HG02798 (cell line): ENCODE results near the gene BAIAP2L1.
"Not testable (repeated sequence)": the region's sequence is repeated elsewhere in the genome, so short reads cannot be mapped to it uniquely, and the experiment has no call there.

Experiments
- ATAC-seq: cut with Tn5 transposase; IDR thresholded peaks from one replicate; pipeline ENCODE4 v1.9.1; 2021; ENCODE audit warnings: mild to moderate bottlenecking; ENCODE audit not compliant: unreplicated experiment, poor library complexity

BAIAP2L1 gene, protein sequence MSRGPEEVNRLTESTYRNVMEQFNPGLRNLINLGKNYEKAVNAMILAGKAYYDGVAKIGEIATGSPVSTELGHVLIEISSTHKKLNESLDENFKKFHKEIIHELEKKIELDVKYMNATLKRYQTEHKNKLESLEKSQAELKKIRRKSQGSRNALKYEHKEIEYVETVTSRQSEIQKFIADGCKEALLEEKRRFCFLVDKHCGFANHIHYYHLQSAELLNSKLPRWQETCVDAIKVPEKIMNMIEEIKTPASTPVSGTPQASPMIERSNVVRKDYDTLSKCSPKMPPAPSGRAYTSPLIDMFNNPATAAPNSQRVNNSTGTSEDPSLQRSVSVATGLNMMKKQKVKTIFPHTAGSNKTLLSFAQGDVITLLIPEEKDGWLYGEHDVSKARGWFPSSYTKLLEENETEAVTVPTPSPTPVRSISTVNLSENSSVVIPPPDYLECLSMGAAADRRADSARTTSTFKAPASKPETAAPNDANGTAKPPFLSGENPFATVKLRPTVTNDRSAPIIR

GRCh38 chr7:98400542-98401340 lies at the start of gene BAIAP2L1:
BAIAP2L1 (minus strand) TSS chr7:98401090; CDS start chr7:98400852, 238 bp downstream.
- peak; percentile 85 for ATAC-seq

- ATAC-seq = no peak
Observed at GRCh38 chr7:98448766-98449165, 47.9 kb upstream of the BAIAP2L1 start.

- not testable (repeated sequence) for ATAC-seq
Observed at GRCh38 chr7:98440992-98441391, 40.1 kb upstream of the BAIAP2L1 start.

- no peak for ATAC-seq
Observed at GRCh38 chr7:98439484-98439883, 38.6 kb upstream of the BAIAP2L1 start.

DNA sequence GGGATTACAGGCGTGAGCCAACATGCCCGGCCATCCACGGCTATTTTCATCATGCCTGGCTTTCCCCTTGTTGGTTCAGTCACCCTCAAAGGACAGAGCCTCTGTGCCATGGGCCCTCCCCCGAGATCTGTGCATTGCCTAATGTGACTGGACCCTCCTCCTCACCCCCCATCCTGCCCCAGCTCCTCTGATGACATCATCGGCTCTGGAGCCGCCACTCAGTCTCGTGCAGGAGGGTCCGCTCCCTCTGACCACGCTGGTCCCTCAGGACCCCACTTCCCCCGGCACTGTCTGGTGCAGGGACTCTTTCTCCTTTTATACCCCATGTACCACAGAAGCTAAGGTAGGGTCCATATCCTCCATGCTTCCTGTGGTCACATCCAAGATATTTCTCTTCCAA lies 33.2 kb upstream of the BAIAP2L1 start:
- ATAC-seq = no peak

GRCh38 chr7:98429799-98430198 lies 28.9 kb upstream of the BAIAP2L1 start:
- ATAC-seq = no peak

DNA sequence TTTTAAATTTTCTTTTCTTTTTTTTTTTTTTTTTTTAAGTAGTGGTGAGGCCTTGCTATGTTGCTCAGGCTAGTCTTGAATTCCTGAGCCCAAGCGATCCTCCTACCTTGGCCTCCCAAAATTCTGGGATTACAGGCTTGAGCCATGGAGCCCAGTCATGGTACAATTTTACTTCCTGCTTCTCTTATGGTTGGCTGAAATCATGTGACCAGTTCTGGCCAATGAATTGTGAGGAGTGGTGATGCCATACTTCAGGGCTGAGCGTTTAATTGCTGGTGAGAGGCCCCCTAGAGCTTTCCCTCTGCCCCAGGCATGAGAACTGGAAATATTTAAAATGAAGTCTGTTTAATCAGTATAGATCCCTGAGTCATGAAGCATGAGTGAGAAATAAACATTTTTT lies 22.2 kb upstream of the BAIAP2L1 start:
- ATAC-seq = no peak

DNA sequence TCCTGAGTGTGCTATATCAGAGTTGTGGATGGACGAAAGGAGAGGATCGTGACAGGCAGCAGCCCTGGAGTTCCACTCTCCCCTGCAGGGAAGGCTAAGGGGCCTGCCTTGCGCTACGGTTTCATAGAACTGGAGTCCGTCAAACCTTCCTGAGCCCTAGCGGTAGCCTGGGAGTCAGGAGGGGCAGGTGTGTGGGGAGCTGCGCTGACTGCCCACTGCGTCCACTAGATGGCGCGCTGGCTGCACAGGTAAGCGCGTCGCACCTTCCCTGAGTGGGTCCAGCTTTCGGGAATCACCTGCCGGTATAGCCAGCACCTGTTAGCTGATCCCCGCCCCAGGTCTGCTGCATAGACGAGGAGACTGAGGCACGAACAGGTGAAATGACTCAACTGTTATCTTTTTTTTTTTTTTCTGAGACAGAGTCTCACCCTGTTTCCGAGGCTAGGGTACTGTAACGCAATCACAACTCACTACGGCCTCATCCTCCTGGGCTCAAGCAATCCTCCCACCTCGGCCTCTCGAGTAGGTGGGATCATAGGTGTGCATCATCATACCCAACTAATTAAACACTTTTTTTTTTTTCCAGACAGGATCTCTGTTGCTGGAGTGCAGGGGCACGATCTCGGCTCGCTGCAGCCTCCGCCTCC lies 20.2 kb upstream of the BAIAP2L1 start:
- peak; percentile 62 for ATAC-seq

- not testable (repeated sequence) for ATAC-seq
Observed at GRCh38 chr7:98419988-98420387, 19.1 kb upstream of the BAIAP2L1 start.

- not testable (repeated sequence) for ATAC-seq
Observed at GRCh38 chr7:98419316-98419691, 18.4 kb upstream of the BAIAP2L1 start.

DNA sequence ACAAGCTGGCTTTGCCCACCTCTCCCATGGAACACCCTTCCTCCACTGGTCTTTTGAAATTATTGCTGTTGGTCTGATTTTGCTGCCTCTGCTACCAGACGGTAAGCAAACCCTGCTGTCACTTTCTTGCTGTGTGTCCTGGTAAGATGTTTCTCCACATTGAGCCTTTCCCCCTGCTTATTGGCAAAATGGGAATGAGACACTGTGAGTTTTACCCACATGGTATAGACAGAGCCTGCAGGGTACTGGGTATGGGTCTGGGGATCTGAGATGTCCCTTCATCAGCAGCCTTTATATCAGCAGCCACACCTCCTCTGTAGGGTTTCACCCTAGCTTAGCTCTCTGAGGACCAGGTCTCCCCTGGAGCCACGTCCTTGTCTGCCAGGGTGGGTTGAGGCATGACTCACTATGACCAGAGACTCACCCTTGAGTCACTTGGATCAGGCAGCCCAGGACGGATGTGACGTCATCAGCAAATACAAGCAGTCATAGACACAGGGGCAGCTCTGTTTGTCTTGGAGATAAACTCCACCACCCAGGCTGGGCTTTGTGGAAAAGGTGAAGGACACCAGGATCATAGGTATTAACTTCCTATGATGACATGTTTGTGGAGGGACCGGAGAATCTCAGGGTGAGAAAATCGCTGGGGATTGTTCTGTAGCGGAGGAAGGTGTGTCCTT lies 17.9 kb upstream of the BAIAP2L1 start:
- ATAC-seq = no peak

DNA sequence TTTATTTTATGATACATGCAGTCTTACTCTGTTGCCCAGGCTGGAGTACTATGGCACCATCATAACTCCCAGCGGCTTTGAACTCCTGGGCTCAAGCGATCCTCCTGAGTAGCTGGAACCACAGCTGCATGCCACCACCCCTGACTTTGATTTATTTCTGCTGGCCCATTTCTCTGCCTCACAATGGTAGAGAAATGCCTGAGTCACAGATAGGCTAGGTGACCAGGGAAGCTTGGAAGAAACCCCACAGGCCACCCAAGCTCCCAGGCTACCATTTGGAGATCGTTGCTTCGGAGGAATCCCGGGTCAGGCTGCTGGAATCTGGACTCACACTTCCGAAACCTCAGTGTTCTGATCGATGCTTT lies 17.4 kb upstream of the BAIAP2L1 start:
- no peak for ATAC-seq

- ATAC-seq = not testable (repeated sequence)
Observed at GRCh38 chr7:98417604-98418270, 16.8 kb upstream of the BAIAP2L1 start.

- ATAC-seq = no peak
Observed at GRCh38 chr7:98414205-98414900, 13.5 kb upstream of the BAIAP2L1 start.

- ATAC-seq = not testable (repeated sequence)
Observed at GRCh38 chr7:98413655-98414054, 12.8 kb upstream of the BAIAP2L1 start.

DNA sequence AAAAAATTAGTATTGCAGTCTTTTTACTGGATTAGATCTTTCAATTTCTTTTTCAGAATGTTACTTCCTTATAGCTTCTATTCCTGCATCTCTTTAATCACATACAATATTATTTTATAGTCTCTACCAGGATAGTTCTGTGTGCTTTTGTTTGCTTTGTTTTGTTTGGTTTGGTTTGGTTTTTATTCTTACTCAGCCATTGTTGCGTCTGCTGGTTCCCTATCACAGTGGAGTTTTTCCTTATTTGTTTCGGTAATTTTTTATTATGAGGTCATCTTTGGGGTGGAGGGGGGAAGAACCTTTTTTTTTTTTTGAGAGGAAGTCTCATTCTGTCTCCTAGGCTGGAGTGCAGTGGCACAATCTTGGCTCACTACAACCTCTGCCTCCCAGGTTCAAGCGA lies 9.0 kb upstream of the BAIAP2L1 start:
- ATAC-seq = no peak

DNA sequence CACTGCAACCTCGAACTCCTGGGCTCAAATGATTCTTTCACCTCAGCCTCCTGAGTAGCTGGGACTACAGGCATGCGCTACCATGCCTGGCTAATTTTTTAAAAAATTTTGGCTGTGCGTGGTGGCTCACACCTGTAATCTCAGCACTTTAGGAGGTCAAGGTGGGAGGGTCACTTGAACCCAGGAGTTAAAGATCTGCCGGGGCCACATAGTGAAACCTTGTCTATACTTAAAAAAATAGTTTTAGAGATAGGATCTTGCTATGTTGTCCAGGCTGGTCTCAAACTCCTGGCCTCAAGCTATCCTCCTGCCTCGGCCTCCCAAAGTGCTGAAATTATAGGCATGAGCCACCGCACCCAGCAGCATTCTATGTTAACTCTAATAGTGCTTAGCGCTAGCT lies 7.3 kb upstream of the BAIAP2L1 start:
- ATAC-seq = not testable (repeated sequence)

GRCh38 chr7:98406827-98407226 lies 5.9 kb upstream of the BAIAP2L1 start:
- ATAC-seq = no peak

GRCh38 chr7:98404840-98405239 lies 4.0 kb upstream of the BAIAP2L1 start:
- no peak for ATAC-seq
